Measurements from ENCODE around the gene ABCB9.
A peak's percentile ranks its signal among the peaks of the same experiment; 100 is the strongest.

The ABCB9 gene

GRCh38 chr12:122884091-122884826 lies 82.0 kb downstream of the ABCB9 start:
- peaks cover 10% of the 10 kb centered on the region; the same call in 1 of the 2 replicates for H3F3A ChIP-seq (ENCODE audit: control insufficient read depth, insufficient read depth)
- H3K4me2 ChIP-seq (ENCODE audit: low read length), result no peak overlapping the region
- H3K4me3 ChIP-seq (ENCODE audit: low read length), result no peak overlapping the region
- no peaks in the 10 kb centered on the region; the same call in 1 of the 2 replicates for H3K79me2 ChIP-seq (ENCODE audit: control insufficient read depth, low read length)
- H4K20me1 ChIP-seq (ENCODE audit: control insufficient read depth, insufficient read depth, low read depth, low read length), result no peaks in the 10 kb centered on the region
- H3K9me3 ChIP-seq (ENCODE audit: control insufficient read depth, insufficient read depth, low read length), result no peaks in the 10 kb centered on the region
- no peaks in the 10 kb centered on the region for H3K36me3 ChIP-seq (ENCODE audit: control insufficient read depth, low read length)
- H3K9me2 ChIP-seq (replicated peaks; ENCODE audit: control insufficient read depth, low read length), result no peaks in the 10 kb centered on the region
- H3K27me3 ChIP-seq (ENCODE audit: control insufficient read depth, low read length), result no peaks in the 10 kb centered on the region
- H3K27ac ChIP-seq (ENCODE audit: low read depth, low read length), result no peak overlapping the region
- no peak for TF ChIP-seq EZH2phosphoT487 (IDR thresholded peaks at IDR 0.05; ENCODE audit: borderline replicate concordance, low read length)
- TF ChIP-seq, protein P1, sequence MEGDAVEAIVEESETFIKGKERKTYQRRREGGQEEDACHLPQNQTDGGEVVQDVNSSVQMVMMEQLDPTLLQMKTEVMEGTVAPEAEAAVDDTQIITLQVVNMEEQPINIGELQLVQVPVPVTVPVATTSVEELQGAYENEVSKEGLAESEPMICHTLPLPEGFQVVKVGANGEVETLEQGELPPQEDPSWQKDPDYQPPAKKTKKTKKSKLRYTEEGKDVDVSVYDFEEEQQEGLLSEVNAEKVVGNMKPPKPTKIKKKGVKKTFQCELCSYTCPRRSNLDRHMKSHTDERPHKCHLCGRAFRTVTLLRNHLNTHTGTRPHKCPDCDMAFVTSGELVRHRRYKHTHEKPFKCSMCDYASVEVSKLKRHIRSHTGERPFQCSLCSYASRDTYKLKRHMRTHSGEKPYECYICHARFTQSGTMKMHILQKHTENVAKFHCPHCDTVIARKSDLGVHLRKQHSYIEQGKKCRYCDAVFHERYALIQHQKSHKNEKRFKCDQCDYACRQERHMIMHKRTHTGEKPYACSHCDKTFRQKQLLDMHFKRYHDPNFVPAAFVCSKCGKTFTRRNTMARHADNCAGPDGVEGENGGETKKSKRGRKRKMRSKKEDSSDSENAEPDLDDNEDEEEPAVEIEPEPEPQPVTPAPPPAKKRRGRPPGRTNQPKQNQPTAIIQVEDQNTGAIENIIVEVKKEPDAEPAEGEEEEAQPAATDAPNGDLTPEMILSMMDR (IDR thresholded peaks at IDR 0.05; ENCODE audit: low read depth, low read length, poor library complexity, severe bottlenecking), result no peak
- peaks cover 59% of the 10 kb centered on the region for H3K4me1 ChIP-seq (ENCODE audit: control insufficient read depth, low read length)

DNA sequence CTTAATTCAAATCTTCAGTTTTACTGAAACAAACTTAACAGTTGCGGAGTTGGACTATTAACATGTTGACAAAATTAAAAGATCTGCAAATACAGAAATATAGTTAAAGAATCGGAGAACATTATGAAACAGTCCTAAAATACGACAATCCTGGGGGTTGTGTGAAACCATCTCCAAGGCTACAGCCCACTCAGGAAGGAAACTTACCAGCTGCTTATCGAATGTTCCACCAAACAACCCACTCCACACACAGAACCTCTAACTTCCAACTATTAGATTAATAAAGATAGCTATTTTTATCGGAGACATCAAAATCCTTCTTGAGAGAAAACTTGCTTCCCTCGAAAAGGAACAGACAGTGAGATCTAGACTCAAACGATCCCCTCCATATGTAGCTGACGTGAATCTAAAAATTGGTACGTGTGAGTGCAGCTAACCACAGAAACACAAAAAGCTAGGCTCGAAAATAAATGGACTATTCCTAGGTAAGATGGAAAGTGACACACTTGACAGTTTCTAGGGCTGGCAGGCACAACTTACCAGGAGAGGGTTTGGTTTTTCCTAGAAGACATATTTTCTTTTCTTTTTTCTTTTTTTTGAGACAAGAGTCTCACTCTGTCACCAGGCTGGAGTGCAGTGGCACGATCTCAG lies 83.2 kb downstream of the ABCB9 start:
- Histone ChIP-seq H3K4me2 (ENCODE audit: low read length) (no peak overlapping the region), H4K20me1 (ENCODE audit: control insufficient read depth, insufficient read depth, low read depth, low read length) (no peaks in the 10 kb centered on the region), H3K9me3 (ENCODE audit: control insufficient read depth, insufficient read depth, low read length) (no peaks in the 10 kb centered on the region), H3F3A (ENCODE audit: control insufficient read depth, insufficient read depth) (peaks cover 10% of the 10 kb centered on the region; the same call in 1 of the 2 replicates), H3K27ac (ENCODE audit: low read depth, low read length) (no peak overlapping the region), H3K79me2 (ENCODE audit: control insufficient read depth, low read length) (no peaks in the 10 kb centered on the region), H3K9me2 (replicated peaks; ENCODE audit: control insufficient read depth, low read length) (no peaks in the 10 kb centered on the region), H3K4me3 (ENCODE audit: low read length) (no peak overlapping the region), H3K4me1 (ENCODE audit: control insufficient read depth, low read length) (peaks cover 47% of the 10 kb centered on the region), H3K27me3 (ENCODE audit: control insufficient read depth, low read length) (no peaks in the 10 kb centered on the region), H3K36me3 (ENCODE audit: control insufficient read depth, low read length) (no peaks in the 10 kb centered on the region)
- no peak for TF ChIP-seq EZH2phosphoT487 (IDR thresholded peaks at IDR 0.05; ENCODE audit: borderline replicate concordance, low read length)
- TF ChIP-seq, protein P1 (IDR thresholded peaks at IDR 0.05; ENCODE audit: low read depth, low read length, poor library complexity, severe bottlenecking), result no peak

DNA sequence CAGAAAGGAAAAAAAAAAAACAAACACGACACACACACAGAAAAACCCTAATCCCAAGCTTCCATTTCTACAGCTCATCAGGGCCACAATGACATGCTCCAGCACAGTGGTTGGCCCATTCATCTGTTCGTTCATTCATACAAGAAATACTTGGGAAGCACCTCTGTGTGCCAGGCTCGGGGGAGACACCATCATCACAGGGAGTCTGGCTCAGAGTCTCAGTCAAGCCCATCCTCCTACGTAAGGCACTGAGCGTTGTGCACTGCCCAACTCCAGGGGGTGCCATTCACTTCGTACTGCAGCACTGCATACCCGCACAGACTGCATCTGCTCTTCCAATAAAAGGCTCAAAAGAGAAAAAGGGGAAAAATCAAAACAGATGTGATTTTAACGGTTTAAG lies 85.6 kb downstream of the ABCB9 start:
- no peaks in the 10 kb centered on the region for H4K20me1 ChIP-seq (ENCODE audit: control insufficient read depth, insufficient read depth, low read depth, low read length)
- no peak overlapping the region for H3K4me3 ChIP-seq (ENCODE audit: low read length)
- peak overlapping the region; percentile 26; the same call in 1 of the 2 replicates for H3K4me2 ChIP-seq (ENCODE audit: low read length)
- H3F3A ChIP-seq (ENCODE audit: control insufficient read depth, insufficient read depth), result peaks cover 13% of the 10 kb centered on the region
- no peaks in the 10 kb centered on the region for H3K79me2 ChIP-seq (ENCODE audit: control insufficient read depth, low read length)
- no peak overlapping the region for H3K27ac ChIP-seq (ENCODE audit: low read depth, low read length)
- H3K36me3 ChIP-seq (ENCODE audit: control insufficient read depth, low read length), result no peaks in the 10 kb centered on the region
- H3K9me3 ChIP-seq (ENCODE audit: control insufficient read depth, insufficient read depth, low read length), result no peaks in the 10 kb centered on the region
- TF ChIP-seq, protein P1 (IDR thresholded peaks at IDR 0.05; ENCODE audit: low read depth, low read length, poor library complexity, severe bottlenecking), result peak; percentile 78
- no peak for TF ChIP-seq EZH2phosphoT487 (IDR thresholded peaks at IDR 0.05; ENCODE audit: borderline replicate concordance, low read length)
- H3K27me3 ChIP-seq (ENCODE audit: control insufficient read depth, low read length), result no peaks in the 10 kb centered on the region
- H3K9me2 ChIP-seq (replicated peaks; ENCODE audit: control insufficient read depth, low read length), result no peaks in the 10 kb centered on the region
- peaks cover 31% of the 10 kb centered on the region for H3K4me1 ChIP-seq (ENCODE audit: control insufficient read depth, low read length)

Data from DOHH2 (cell line).